Measurements from ENCODE around the gene TNRC6A. TPM values are rescaled to one million over a fixed set of nuclear protein-coding genes. Genes with fewer than 3 reads are reported as not detected.

Gene TNRC6A
- total RNA-seq, 1 donor from 2014 or later, result 46.5 TPM

DNA sequence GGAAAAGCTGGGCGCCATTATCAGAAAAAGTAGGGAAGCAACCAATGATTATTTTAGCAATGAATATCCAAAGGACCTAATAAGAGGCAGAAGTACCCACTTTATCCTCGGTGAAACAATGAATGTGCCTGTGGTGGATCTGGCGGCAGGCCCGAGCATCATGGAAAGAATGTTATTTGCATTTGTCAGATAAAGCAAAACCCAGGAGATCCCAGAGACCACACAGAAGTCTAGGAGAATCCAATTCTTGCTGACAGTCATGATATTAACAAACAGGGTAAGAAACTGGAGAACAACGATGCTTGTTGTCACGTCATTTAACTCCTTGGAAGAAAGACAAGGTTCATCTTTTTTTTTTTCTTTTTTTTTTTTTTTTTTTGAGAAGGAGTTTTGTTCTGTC lies 12.0 kb upstream of the TNRC6A start:
- TF ChIP-seq CTCF (IDR thresholded peaks at IDR 0.05), result no peak
- no peak for DNase-seq

DNA sequence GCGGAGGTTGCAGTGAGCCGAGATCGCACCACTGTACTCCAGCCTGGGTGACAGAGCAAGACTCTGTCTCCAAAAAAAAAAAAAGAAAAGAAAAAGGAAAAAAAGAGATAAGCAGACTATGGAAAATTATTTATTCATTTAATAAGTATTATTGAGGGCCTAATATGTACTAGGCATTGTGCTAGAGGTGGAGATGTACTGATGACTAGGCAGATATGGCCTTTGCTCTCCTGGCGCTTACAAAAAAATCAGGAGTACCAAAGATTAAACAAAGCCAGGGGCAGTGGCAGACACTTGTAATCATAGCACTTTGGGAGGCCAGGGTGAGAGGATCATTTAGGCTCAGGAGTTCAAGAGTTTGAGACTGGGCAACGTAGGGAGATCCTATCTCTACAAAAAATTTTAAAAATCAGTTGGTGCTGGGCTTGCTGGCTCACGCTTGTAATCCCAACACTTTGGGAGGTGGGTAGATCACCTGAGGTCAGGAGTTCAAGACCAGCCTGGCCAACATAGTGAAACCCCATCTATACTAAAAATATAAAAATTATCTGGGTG lies 10.4 kb upstream of the TNRC6A start:
- intact Hi-C loops (cut with DNase I), result no loop called here
- Histone ChIP-seq H3K4me1 (no peaks in the 10 kb centered on the region), H3K27ac (no peak overlapping the region), H3K27me3 (no peaks in the 10 kb centered on the region), H3K4me3 (no peak overlapping the region), H3K9me3 (no peaks in the 10 kb centered on the region), H3K36me3 (no peaks in the 10 kb centered on the region)
- TF ChIP-seq CTCF (IDR thresholded peaks at IDR 0.05), result no peak
- ATAC-seq (no peak), DNase-seq (no peak)

More for the DNA sequence above, 12.0 kb upstream of the TNRC6A start:
- no peaks in the 10 kb centered on the region for H3K9me3 ChIP-seq
- no peak for ATAC-seq
- no peaks in the 10 kb centered on the region for H3K36me3 ChIP-seq
- H3K4me3 ChIP-seq, result no peak overlapping the region
- H3K27ac ChIP-seq, result no peak overlapping the region
- no peaks in the 10 kb centered on the region for H3K4me1 ChIP-seq
- no peaks in the 10 kb centered on the region for H3K27me3 ChIP-seq
- intact Hi-C loops (cut with DNase I), result no loop called here

DNA sequence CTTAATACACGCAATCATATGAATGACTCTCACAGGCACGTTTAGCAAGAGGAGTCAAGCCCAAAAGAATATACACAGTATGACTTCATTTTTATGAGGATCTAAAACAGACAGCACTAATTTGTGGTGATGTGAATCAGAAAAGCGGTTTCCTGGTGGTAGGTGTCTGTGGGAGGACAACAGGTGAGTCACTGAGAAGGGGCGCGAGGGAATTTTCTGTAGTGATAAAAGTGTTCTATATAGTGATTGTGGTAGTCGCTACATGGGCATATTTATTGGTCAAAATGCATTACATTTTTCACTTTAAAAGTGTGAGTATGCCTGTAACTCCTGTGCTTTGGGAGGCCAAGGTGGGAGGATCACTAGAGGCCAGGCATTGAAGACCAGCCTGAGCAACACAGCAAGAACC lies 7.6 kb upstream of the TNRC6A start:
- no peaks in the 10 kb centered on the region for H3K9me3 ChIP-seq
- no peaks in the 10 kb centered on the region for H3K27me3 ChIP-seq
- H3K4me1 ChIP-seq, result no peaks in the 10 kb centered on the region
- TF ChIP-seq CTCF (IDR thresholded peaks at IDR 0.05), result no peak
- no peak overlapping the region for H3K4me3 ChIP-seq
- no peak for DNase-seq
- H3K36me3 ChIP-seq, result no peaks in the 10 kb centered on the region
- no peak overlapping the region for H3K27ac ChIP-seq
- intact Hi-C loops (cut with DNase I), result no loop called here
- no peak for ATAC-seq

DNA sequence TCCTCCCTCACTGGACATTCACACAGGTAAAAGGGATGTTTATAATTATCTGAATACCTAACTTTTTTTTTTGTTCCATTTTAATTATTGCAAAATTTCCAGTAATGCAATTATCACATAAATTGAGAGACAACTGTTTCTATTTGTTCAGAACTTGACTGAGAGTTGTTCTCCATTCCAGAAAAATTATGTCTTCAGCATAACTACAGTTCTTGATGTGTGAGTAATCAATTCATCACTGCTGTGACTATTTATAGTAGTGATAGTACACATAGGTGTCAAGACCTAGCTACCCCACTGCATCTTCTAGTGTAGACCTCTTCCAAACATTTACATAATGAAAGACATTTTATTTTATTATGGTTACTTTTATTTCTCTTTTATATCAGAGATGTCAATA lies 5.8 kb upstream of the TNRC6A start:
- ATAC-seq (no peak), DNase-seq (no peak)
- Histone ChIP-seq H3K27ac (no peak overlapping the region), H3K4me1 (no peaks in the 10 kb centered on the region), H3K4me3 (no peak overlapping the region), H3K36me3 (no peaks in the 10 kb centered on the region), H3K27me3 (no peaks in the 10 kb centered on the region), H3K9me3 (no peaks in the 10 kb centered on the region)
- TF ChIP-seq CTCF (IDR thresholded peaks at IDR 0.05), result no peak
- intact Hi-C loops (cut with DNase I), result no loop called here

DNA sequence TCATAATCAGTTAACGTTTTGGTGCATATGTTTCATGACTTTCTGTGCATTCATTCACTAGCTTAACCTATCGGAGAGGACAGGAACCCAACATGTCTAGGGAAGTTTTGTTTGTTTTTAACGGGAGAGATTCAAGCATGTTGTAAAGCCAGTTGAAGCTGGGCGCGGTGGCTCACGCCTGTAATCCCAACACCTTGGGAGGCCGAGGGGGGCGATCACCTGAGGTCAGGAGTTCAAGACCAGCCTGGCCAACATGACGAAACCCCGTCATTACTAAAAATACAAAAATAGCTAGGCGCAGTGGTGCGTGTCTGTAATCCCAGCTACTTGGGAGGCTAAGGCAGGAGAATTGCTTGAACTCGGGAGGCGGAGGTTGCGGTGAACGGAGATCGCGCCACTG lies 1.4 kb upstream of the TNRC6A start:
- Histone ChIP-seq H3K36me3 (peaks cover 6% of the 10 kb centered on the region), H3K4me3 (no peak overlapping the region), H3K27ac (no peak overlapping the region), H3K27me3 (no peaks in the 10 kb centered on the region), H3K9me3 (no peaks in the 10 kb centered on the region), H3K4me1 (peaks cover 22% of the 10 kb centered on the region)
- no peak for ATAC-seq
- no peak for DNase-seq
- intact Hi-C loops (cut with DNase I), result no loop called here
- no peak for TF ChIP-seq CTCF (IDR thresholded peaks at IDR 0.05)

DNA sequence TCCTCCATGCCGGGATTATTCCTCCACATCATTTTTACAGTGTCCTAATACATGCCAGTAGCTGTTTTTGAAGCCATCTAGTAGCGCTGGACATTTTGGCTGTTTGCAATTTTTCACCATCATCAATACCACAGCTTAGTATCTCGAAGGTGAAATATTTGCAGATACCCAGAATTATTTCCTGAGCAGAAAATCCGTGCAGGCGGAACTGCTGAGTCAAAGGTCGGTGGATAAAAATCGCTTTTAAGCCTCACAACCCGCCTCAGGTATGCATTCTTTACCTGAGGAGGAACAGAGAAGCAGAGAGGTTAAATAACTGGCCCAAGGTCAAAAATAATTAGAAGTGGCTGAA lies 584 bp upstream of the TNRC6A start:
- intact Hi-C loops (cut with DNase I), result no loop called here
- no peaks in the 10 kb centered on the region for H3K9me3 ChIP-seq
- no peak for TF ChIP-seq CTCF (IDR thresholded peaks at IDR 0.05)
- H3K36me3 ChIP-seq, result peaks cover 7% of the 10 kb centered on the region
- H3K27me3 ChIP-seq, result no peaks in the 10 kb centered on the region
- peak overlapping the region; percentile 87 for H3K4me3 ChIP-seq
- peak overlapping the region; percentile 97 for H3K27ac ChIP-seq
- peaks cover 30% of the 10 kb centered on the region for H3K4me1 ChIP-seq
- DNase-seq, result no peak
- no peak for ATAC-seq
